Right renal pelvis (tissue), 4 donors: Measurements from ENCODE around the gene PYGM. TPM values are rescaled to one million over a fixed set of nuclear protein-coding genes. Genes with fewer than 3 reads are reported as not detected.

Source experiments
- DNase-seq, 4 donors: peaks; one replicate each; pipeline ENCODE4 v3.0.0-alpha.2; 2013; ENCODE audit warnings: low read depth in 4 of 4, low spot score in 3 of 4, missing footprints in 1 of 4
- polyA plus RNA-seq, 4 donors: library from polyadenylated mRNA; unstranded; fragments of 120-200 nt; gene quantifications; one replicate each; pipeline ENCODE4 v1.2.1, GENCODE V29; 2013; ENCODE audit not compliant: insufficient read length in 4 of 4

Gene PYGM
- polyA plus RNA-seq, 4 donors: 1.5 to 3.0 (median 2.5) TPM

DNA sequence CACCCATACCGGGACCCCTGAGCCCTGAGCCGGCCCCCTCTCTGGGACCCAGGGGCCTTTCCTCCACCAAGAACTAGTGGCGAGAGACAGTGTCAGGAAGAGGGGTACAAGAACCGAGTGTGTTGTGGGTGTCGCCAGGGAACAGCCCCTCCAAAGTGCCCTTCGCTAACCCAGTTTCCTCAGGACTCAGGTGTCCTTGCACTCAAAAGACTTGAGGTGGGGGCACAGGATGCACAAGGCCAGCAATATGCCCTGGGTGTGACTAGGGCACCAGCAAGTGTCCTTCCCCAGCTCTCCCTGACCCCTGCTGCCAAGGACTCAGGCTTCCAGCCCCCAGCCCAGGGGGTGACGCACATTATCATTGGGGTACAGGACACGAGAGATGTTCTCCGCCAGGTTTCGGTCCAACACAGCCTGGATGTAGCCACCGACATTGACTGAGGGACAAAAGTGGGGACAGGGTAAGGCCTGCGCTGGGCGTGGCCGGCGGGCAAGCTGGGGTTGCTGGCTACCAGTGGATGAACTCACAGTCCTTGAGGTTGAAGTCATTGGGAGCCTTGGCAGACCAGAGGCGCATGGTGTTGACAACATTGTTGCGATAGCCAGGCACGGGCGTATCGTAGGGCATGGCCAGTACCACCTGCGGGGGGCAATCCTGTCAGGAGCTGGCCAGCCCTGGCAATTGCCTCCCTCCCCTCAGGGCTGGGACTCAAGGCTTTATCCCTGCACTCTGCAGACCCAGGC is 4.7 kb downstream of the PYGM start:
- DNase-seq: no peak

DNA sequence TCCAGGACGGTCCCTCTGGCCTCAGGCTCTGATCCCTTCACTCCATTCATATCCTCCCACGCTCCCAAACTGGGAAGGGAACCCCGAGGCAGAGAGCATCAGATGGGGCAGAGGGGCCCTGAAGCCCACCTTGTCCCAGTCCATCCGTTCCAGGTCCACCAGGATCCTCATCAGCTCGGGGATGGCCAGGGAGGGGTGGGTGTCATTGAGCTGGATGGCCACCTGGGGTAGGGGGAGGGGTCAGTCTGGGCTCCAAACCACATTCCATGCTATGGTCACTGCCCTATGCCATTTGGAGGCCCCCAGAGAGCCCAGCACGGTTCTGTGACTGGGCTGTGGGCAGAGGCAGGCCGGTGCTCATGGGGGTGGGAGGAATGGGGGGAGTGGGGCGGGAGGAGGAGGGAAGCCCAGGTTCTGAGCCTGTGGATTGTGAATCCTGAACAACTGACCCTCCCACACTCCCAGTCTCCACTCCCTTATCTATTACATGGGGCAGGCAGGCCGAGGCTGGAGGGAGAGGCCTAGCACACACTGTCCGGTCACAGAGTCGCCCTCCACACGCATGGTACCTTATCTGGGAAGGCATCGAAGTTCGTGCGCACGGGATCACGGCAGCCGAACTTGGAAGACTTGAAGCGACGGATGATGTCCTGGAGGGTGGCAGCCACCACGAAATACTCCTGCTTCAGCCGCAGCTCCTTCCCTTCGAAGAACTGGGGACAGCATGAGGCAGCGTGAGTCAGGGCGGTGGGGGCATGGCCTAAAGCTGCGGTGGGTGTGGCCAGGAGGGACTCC is 5.5 kb downstream of the PYGM start:
- DNase-seq: no peak

- DNase-seq: no peak
Observed at GRCh38 chr11:64753380-64754123, 6.2 kb downstream of the PYGM start.

- DNase-seq: no peak
Observed at GRCh38 chr11:64753019-64753379, 6.8 kb downstream of the PYGM start.

- no peak for DNase-seq
Observed at GRCh38 chr11:64752175-64752970, 7.4 kb downstream of the PYGM start.

- no peak for DNase-seq
Observed at GRCh38 chr11:64751580-64751979, 8.2 kb downstream of the PYGM start.

GRCh38 chr11:64751136-64751535 is 8.6 kb downstream of the PYGM start:
- no peak for DNase-seq

DNA sequence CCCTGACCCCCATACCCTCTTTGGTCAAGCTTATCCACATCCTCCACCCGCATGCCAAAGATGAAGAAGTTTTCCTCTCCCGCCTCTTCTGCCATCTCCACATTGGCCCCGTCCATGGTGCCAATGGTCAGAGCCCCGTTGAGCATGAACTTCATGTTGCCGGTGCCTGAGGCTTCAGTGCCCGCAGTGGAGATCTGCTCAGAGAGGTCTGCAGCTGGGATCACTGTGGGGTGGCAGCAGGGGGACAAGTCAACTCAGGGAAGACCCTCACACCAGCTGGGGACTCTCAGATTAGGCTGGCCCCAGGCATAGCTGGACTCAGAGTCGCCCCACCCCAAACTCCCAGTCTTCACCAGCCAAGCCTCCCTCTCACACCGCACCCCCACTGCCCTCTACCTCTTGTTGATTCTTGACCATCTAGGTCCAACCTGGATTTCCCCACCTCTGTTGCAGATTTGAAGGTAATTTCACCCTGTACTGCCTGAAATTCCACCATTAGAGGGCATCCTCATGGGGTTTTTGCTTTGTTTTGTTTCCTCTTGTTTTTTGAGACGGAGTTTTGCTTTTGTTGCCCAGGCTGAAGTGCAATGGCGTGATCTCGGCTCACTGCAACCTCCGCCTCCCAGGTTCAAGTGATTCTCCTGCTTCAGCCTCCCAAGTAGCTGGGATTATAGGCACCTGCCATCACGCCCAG is 9.3 kb downstream of the PYGM start:
- no peak for DNase-seq

GRCh38 chr11:64747961-64748665 is 11.7 kb downstream of the PYGM start:
- no peak for DNase-seq

DNA sequence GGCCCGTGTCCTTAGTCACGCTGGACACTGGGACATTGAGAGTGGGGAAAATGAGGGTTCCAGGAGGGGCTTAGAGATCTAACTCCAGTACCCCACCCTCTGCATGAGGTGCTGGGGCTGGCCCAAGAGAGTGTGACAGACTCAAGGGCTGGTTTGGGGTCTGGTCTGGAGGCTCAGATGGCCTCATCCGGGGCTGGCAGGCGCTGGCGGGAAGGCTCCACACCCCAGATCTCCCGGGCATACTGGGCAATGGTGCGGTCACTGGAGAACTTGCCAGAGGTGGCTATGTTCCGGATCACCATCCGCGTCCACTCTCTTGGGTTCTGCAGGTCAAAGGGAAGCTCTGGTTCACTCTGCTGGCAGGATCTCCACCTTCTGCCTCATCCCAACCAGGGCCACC is 13.3 kb downstream of the PYGM start:
- no peak for DNase-seq

DNA sequence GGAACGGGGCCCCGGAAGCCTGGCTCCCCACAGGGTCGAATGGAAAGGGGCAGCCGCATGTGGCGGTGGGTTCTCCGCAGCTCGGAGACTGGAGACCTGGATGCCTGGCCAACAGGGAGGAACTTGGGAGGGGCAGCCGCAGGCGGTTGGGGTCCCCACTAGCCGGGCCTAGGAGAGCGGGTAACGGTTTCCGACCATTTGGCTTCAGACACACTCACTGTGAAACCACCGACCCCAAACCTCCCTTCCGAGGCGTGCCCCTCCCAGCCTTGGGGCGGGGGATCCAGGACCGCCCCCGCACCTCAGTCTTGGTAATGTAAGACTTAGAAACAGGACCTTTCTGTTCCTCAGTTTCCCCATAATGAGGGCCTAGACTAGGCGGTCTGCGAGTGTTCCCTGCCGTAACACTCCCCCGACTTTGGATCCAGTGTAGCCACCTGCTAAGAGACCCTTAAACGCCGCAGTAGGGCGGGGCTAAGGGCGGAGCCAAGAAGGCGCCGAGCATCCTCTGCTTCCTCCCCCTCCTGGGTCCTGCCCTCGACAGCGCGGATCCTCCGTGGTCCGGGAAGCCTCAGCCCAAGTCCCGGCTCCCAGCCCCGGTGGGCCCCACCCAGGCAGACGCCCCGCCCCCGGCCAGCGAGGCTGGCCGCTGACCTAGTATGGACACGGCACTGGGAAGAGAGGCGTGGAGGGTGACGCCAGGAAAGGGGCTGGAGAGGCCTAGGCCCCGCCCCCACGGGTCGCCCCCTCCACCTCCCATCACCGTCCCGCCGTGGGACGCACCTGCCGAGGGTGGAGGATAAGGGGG is 14.0 kb downstream of the PYGM start:
- no peak for DNase-seq

DNA sequence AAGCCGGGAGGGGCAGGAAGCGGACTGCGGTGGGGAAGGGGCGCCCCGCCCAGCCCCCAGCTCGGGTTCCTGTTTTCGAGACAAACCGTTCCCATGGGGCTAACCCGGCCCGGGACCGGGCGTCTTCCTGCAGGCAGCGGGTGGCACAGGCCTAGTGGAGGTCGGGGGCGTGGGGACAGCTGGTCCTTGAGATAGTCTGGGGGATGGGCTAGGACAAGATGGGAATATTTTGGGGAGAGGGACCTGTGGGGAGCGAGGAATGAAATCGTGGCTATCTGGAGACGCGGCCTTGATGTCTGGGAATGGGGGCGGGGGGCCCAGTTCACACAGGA is 14.6 kb downstream of the PYGM start:
- DNase-seq: no peak

- no peak for DNase-seq
Observed at GRCh38 chr11:64744544-64745188, 15.1 kb downstream of the PYGM start.

GRCh38 chr11:64743591-64744543 is 15.9 kb downstream of the PYGM start, which contains the start of gene RASGRP2:
RASGRP2 (minus strand) TSS chr11:64744142; CDS start chr11:64742866, 1,276 bp downstream.
- no peak for DNase-seq

- DNase-seq: no peak
Observed at GRCh38 chr11:64742889-64743590, 16.7 kb downstream of the PYGM start.
